Hepatocyte (in vitro differentiated cells): ENCODE results near the gene PHACTR3. TPM values are rescaled to one million over a fixed set of nuclear protein-coding genes. Genes with fewer than 3 reads are reported as not detected.

Experiments
- DNase-seq: peaks from one replicate; pipeline ENCODE4 v3.0.0-alpha.2; 2016; ENCODE audit warnings: low spot score
- H2AFZ ChIP-seq: fragments of 200-600 bp; sonication (generic); 2 replicates; pipeline ENCODE4 v1.6.0; 2016; ENCODE audit warnings: antibody characterized with exemption, mild to moderate bottlenecking
- H3K27ac ChIP-seq: fragments of 200-600 bp; sonication (generic); 2 replicates; pipeline ENCODE4 v1.5.1; 2016; ENCODE audit warnings: mild to moderate bottlenecking
- H3K27me3 ChIP-seq: fragments of 200-600 bp; sonication (generic); 2 replicates; pipeline ENCODE4 v1.6.1; 2016
- H3K36me3 ChIP-seq: fragments of 200-600 bp; sonication (generic); replicated peaks from 2 replicates; pipeline ENCODE4 v1.5.1; 2016; ENCODE audit warnings: low read depth; ENCODE audit not compliant: insufficient read depth
- H3K4me1 ChIP-seq: fragments of 200-600 bp; sonication (generic); 2 replicates; pipeline ENCODE4 v1.5.1; 2016; ENCODE audit warnings: mild to moderate bottlenecking, moderate library complexity; ENCODE audit not compliant: insufficient read depth
- H3K4me2 ChIP-seq: fragments of 200-600 bp; sonication (generic); 2 replicates; pipeline ENCODE4 v1.6.0; 2016
- H3K4me3 ChIP-seq: fragments of 200-600 bp; sonication (generic); 2 replicates; pipeline ENCODE4 v1.5.1; 2016; ENCODE audit warnings: mild to moderate bottlenecking
- H3K79me2 ChIP-seq: fragments of 200-600 bp; sonication (generic); 2 replicates; pipeline ENCODE4 v1.6.0; 2017; ENCODE audit warnings: mild to moderate bottlenecking
- H3K9me2 ChIP-seq: fragments of 200-600 bp; sonication (generic); replicated peaks from 2 replicates; pipeline ENCODE4 v1.6.0; 2017; ENCODE audit warnings: mild to moderate bottlenecking; ENCODE audit not compliant: insufficient read depth
- H3K9me3 ChIP-seq: fragments of 200-600 bp; sonication (generic); 2 replicates; pipeline ENCODE4 v1.5.1; 2016; ENCODE audit warnings: low read depth, mild to moderate bottlenecking
- H4K20me1 ChIP-seq: fragments of 200-600 bp; sonication (generic); 2 replicates; pipeline ENCODE4 v1.6.0; 2016; ENCODE audit warnings: mild to moderate bottlenecking; ENCODE audit not compliant: insufficient read depth, poor library complexity, severe bottlenecking
- EZH2 ChIP-seq: fragments of 200-600 bp; sonication (generic); IDR thresholded peaks from 2 replicates; pipeline ENCODE4 v1.6.1; 2016; ENCODE audit warnings: antibody characterized with exemption, mild to moderate bottlenecking, borderline replicate concordance
- EZH2phosphoT487 ChIP-seq: fragments of 200-600 bp; sonication (generic); IDR thresholded peaks from one replicate; pipeline ENCODE4 v1.6.1; 2018; ENCODE audit warnings: antibody characterized with exemption, mild to moderate bottlenecking, low read depth, moderate library complexity; ENCODE audit not compliant: unreplicated experiment, severe bottlenecking
- WGBS: methylation state at CpG from one replicate; pipeline ENCODE4 v1.1.6; 2016; ENCODE audit warnings: low lambda C conversion rate; ENCODE audit errors: missing lambda C conversion rate; 5-methylcytosine and 5-hydroxymethylcytosine counted together
- polyA plus RNA-seq: library from polyadenylated mRNA; unstranded; fragments of >200 nt; fragmentation: Nextera tagmentation; extraction: Ambion mirVana; gene quantifications from 2 replicates; pipeline ENCODE4 v1.2.1, GENCODE V29; 2016
- total RNA-seq: library from RNA; depleted of rRNA; stranded (reverse); fragments of >200 nt; gene quantifications from 2 replicates; pipeline ENCODE4 v1.2.3, GENCODE V29; 2014
- TF ChIP-seq, protein P1 (sequence below): fragments of 200-600 bp; sonication (generic); IDR thresholded peaks from 2 replicates; pipeline ENCODE4 v1.5.1; 2016; ENCODE audit warnings: antibody characterized with exemption, mild to moderate bottlenecking; ENCODE audit not compliant: poor library complexity

The PHACTR3 gene
- total and polyA plus RNA-seq, 2 experiments from 2014 or later = 5.2 to 7.5 TPM

- WGBS = 79% methylated on average over 14 of the region's 14 CpGs
- TF ChIP-seq EZH2phosphoT487 (no peak), EZH2 (no peak)
- TF ChIP-seq, protein P1, sequence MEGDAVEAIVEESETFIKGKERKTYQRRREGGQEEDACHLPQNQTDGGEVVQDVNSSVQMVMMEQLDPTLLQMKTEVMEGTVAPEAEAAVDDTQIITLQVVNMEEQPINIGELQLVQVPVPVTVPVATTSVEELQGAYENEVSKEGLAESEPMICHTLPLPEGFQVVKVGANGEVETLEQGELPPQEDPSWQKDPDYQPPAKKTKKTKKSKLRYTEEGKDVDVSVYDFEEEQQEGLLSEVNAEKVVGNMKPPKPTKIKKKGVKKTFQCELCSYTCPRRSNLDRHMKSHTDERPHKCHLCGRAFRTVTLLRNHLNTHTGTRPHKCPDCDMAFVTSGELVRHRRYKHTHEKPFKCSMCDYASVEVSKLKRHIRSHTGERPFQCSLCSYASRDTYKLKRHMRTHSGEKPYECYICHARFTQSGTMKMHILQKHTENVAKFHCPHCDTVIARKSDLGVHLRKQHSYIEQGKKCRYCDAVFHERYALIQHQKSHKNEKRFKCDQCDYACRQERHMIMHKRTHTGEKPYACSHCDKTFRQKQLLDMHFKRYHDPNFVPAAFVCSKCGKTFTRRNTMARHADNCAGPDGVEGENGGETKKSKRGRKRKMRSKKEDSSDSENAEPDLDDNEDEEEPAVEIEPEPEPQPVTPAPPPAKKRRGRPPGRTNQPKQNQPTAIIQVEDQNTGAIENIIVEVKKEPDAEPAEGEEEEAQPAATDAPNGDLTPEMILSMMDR = no peak
- no peak overlapping the region for H3K4me3 ChIP-seq
- DNase-seq = no peak
- no peak overlapping the region for H3K27ac ChIP-seq
- H3K9me2 ChIP-seq = no peaks in the 10 kb centered on the region
- no peak overlapping the region for H2AFZ ChIP-seq
- no peaks in the 10 kb centered on the region for H3K79me2 ChIP-seq
- no peak overlapping the region for H3K4me2 ChIP-seq
- no peaks in the 10 kb centered on the region for H3K36me3 ChIP-seq
- H3K27me3 ChIP-seq = no peaks in the 10 kb centered on the region
- no peaks in the 10 kb centered on the region for H3K9me3 ChIP-seq
- H4K20me1 ChIP-seq = no peaks in the 10 kb centered on the region
- no peaks in the 10 kb centered on the region for H3K4me1 ChIP-seq
Measured at GRCh38 chr20:59662856-59663512, 58.6 kb downstream of the PHACTR3 start.

GRCh38 chr20:59663513-59664060 is 59.2 kb downstream of the PHACTR3 start:
- no peaks in the 10 kb centered on the region for H3K27me3 ChIP-seq
- H3K4me3 ChIP-seq = no peak overlapping the region
- no peak for DNase-seq
- no peaks in the 10 kb centered on the region for H3K9me3 ChIP-seq
- no peaks in the 10 kb centered on the region for H3K4me1 ChIP-seq
- 76% methylated on average over 15 of the region's 15 CpGs for WGBS
- H2AFZ ChIP-seq = no peak overlapping the region
- H4K20me1 ChIP-seq = no peaks in the 10 kb centered on the region
- no peak overlapping the region for H3K4me2 ChIP-seq
- no peaks in the 10 kb centered on the region for H3K36me3 ChIP-seq
- H3K79me2 ChIP-seq = no peaks in the 10 kb centered on the region
- TF ChIP-seq EZH2 (no peak), EZH2phosphoT487 (no peak)
- TF ChIP-seq, protein P1 = no peak
- H3K9me2 ChIP-seq = no peaks in the 10 kb centered on the region
- no peak overlapping the region for H3K27ac ChIP-seq

- Histone ChIP-seq H3K36me3 (no peaks in the 10 kb centered on the region), H3K9me3 (no peaks in the 10 kb centered on the region), H3K79me2 (no peaks in the 10 kb centered on the region), H4K20me1 (no peaks in the 10 kb centered on the region), H3K27ac (no peak overlapping the region), H3K27me3 (no peaks in the 10 kb centered on the region), H3K4me3 (no peak overlapping the region), H3K4me2 (no peak overlapping the region), H3K4me1 (no peaks in the 10 kb centered on the region), H2AFZ (no peak overlapping the region), H3K9me2 (no peaks in the 10 kb centered on the region)
- TF ChIP-seq EZH2phosphoT487 = no peak
- TF ChIP-seq, protein P1 = no peak
- no peak for TF ChIP-seq EZH2
- WGBS = 89% methylated on average over 11 of the region's 11 CpGs
- no peak for DNase-seq
Measured at GRCh38 chr20:59664421-59664941, 60.1 kb downstream of the PHACTR3 start.
